PC-9 (cell line): Measurements from ENCODE around the gene FOXC1. TPM values are rescaled to one million over a fixed set of nuclear protein-coding genes. Genes with fewer than 3 reads are reported as not detected.

Source experiments
- BruUV-seq: library from RNA; stranded (reverse); fragments of 400-500 nt; replicated peaks from 2 replicates; lab custom pipeline; 2021; lab: Mats Ljungman, UMichigan
- CTCF ChIA-PET: fragments of 300-600 bp; sonication (Branson Sonifier 250); formaldehyde crosslinking; loops from one replicate; lab custom pipeline; 2022; ENCODE audit warnings: antibody characterized with exemption; lab: Charles Lee
- POLR2A ChIA-PET: fragments of 300-600 bp; sonication (Branson Sonifier 250); formaldehyde crosslinking; loops from one replicate; lab custom pipeline; 2022; ENCODE audit warnings: antibody characterized with exemption; ENCODE audit not compliant: unreplicated experiment; lab: Charles Lee
- DNase-seq, 2 experiments: peaks; one replicate each; pipeline versions ENCODE4 v3.0.0 to v3.0.0-alpha.2; 2015 to 2022; ENCODE audit warnings: mixed read lengths in 1 of 2
- H2AFZ ChIP-seq: fragments of 200-600 bp; sonication (generic); 2 replicates; pipeline ENCODE4 v1.8.1; 2017; ENCODE audit warnings: antibody characterized with exemption
- H3F3A ChIP-seq: fragments of 200-600 bp; sonication (generic); 2 replicates; pipeline ENCODE4 v1.8.1; 2017; ENCODE audit warnings: antibody characterized with exemption, mild to moderate bottlenecking, low read depth; ENCODE audit not compliant: insufficient read depth
- H3K27ac ChIP-seq: fragments of 200-600 bp; sonication (generic); 2 replicates; pipeline ENCODE4 v1.6.1; 2016; ENCODE audit warnings: mixed run types
- H3K27me3 ChIP-seq: fragments of 200-600 bp; sonication (generic); 2 replicates; pipeline ENCODE4 v1.6.1; 2016; ENCODE audit warnings: low read depth, mixed run types; ENCODE audit not compliant: insufficient read depth
- H3K36me3 ChIP-seq: fragments of 200-600 bp; sonication (generic); 2 replicates; pipeline ENCODE4 v1.6.1; 2016; ENCODE audit warnings: low read depth, mixed run types
- H3K4me1 ChIP-seq: fragments of 200-600 bp; sonication (generic); replicated peaks from 2 replicates; pipeline ENCODE4 v1.6.1; 2016; ENCODE audit warnings: mixed run types; ENCODE audit not compliant: insufficient read depth
- H3K4me2 ChIP-seq: fragments of 200-600 bp; sonication (generic); 2 replicates; pipeline ENCODE4 v1.6.1; 2017; ENCODE audit warnings: mixed run types
- H3K4me3 ChIP-seq: fragments of 200-600 bp; sonication (generic); 2 replicates; pipeline ENCODE4 v1.6.1; 2016; ENCODE audit warnings: mixed run types
- H3K79me2 ChIP-seq: fragments of 200-600 bp; sonication (generic); 2 replicates; pipeline ENCODE4 v1.6.1; 2017; ENCODE audit warnings: low read depth, mixed run types
- H3K9me2 ChIP-seq: fragments of 200-600 bp; sonication (generic); 2 replicates; pipeline ENCODE4 v1.8.1; 2017; ENCODE audit warnings: mild to moderate bottlenecking; ENCODE audit not compliant: insufficient read depth
- H3K9me3 ChIP-seq: fragments of 200-600 bp; sonication (generic); 2 replicates; pipeline ENCODE4 v1.8.1; 2016; ENCODE audit warnings: low read depth; ENCODE audit not compliant: insufficient read depth
- H4K20me1 ChIP-seq: fragments of 200-600 bp; sonication (generic); 2 replicates; pipeline ENCODE4 v1.8.1; 2017; ENCODE audit not compliant: insufficient read depth
- EZH2 ChIP-seq: fragments of 200-600 bp; sonication (generic); IDR thresholded peaks from 2 replicates; pipeline ENCODE4 v1.8.0; 2017; ENCODE audit warnings: antibody characterized with exemption, low read depth
- intact Hi-C: fragments of 100-400 bp; cut with micrococcal nuclease; formaldehyde crosslinking; loops from one replicate; pipeline ENCODE4 v1.10.0; 2022; ENCODE audit not compliant: unreplicated experiment
- total RNA-seq: library from RNA; stranded (reverse); gene quantifications from 2 replicates; pipeline ENCODE4 v1.2.3, GENCODE V29; 2021
- TF ChIP-seq, protein P1 (sequence below): fragments of 200-600 bp; sonication (generic); conservative IDR thresholded peaks from 2 replicates; pipeline ENCODE4 v1.6.1; 2017; ENCODE audit warnings: mixed run types, antibody characterized with exemption, mild to moderate bottlenecking, moderate library complexity

The FOXC1 gene
- total RNA-seq, 1 experiment from 2014 or later: 18.6 TPM

GRCh38 chr6:1610497-1611321 lies 994 bp downstream of the FOXC1 start:
- H3K4me2 ChIP-seq: peak overlapping the region; percentile 55; the same call in 1 of the 2 replicates
- POLR2A ChIA-PET: interaction anchor here (0.6 to 0.8 kb wide), 4 partner anchors 13 to 521 kb away, joined by 3 to 10 read pairs (median 5); no protein-coding TSS in a partner anchor
- TF ChIP-seq, protein P1, sequence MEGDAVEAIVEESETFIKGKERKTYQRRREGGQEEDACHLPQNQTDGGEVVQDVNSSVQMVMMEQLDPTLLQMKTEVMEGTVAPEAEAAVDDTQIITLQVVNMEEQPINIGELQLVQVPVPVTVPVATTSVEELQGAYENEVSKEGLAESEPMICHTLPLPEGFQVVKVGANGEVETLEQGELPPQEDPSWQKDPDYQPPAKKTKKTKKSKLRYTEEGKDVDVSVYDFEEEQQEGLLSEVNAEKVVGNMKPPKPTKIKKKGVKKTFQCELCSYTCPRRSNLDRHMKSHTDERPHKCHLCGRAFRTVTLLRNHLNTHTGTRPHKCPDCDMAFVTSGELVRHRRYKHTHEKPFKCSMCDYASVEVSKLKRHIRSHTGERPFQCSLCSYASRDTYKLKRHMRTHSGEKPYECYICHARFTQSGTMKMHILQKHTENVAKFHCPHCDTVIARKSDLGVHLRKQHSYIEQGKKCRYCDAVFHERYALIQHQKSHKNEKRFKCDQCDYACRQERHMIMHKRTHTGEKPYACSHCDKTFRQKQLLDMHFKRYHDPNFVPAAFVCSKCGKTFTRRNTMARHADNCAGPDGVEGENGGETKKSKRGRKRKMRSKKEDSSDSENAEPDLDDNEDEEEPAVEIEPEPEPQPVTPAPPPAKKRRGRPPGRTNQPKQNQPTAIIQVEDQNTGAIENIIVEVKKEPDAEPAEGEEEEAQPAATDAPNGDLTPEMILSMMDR: no peak
- no peak for TF ChIP-seq EZH2
- no peaks in the 10 kb centered on the region for H4K20me1 ChIP-seq
- peak overlapping the region; percentile 52; the same call in 1 of the 2 replicates for H2AFZ ChIP-seq
- H3K9me3 ChIP-seq: no peaks in the 10 kb centered on the region
- H3K79me2 ChIP-seq: peaks cover 41% of the 10 kb centered on the region
- BruUV-seq: no TSS peak
- H3K36me3 ChIP-seq: no peaks in the 10 kb centered on the region
- H3K27me3 ChIP-seq: no peaks in the 10 kb centered on the region
- no peaks in the 10 kb centered on the region for H3K9me2 ChIP-seq
- peak overlapping the region; percentile 89 for H3K4me3 ChIP-seq
- peak overlapping the region; percentile 46 for H3K27ac ChIP-seq
- CTCF ChIA-PET: interaction anchor here (0.7 kb wide), 1 partner anchor 156 kb away, joined by 5 read pairs; no protein-coding TSS in a partner anchor
- no peaks in the 10 kb centered on the region; the same call in 1 of the 2 replicates for H3K4me1 ChIP-seq
- intact Hi-C loops: no loop called here
- DNase-seq: peak in 1 of 2 experiments; percentile 32
- 0 out of 2 replicates have a peak, but pooled peaks cover 2% of the 10 kb centered on the region for H3F3A ChIP-seq

GRCh38 chr6:1611322-1611571 lies 1.5 kb downstream of the FOXC1 start:
- H3K4me3 ChIP-seq: peak overlapping the region; percentile 89; the same call in 1 of the 2 replicates
- DNase-seq: peak in 1 of 2 experiments; percentile 31
- no peak overlapping the region for H3K27ac ChIP-seq
- H3F3A ChIP-seq: 0 out of 2 replicates have a peak, but pooled peaks cover 4% of the 10 kb centered on the region
- H3K4me1 ChIP-seq: no peaks in the 10 kb centered on the region; the same call in 1 of the 2 replicates
- no peak overlapping the region for H2AFZ ChIP-seq
- no peaks in the 10 kb centered on the region for H3K9me3 ChIP-seq
- peaks cover 43% of the 10 kb centered on the region for H3K79me2 ChIP-seq
- CTCF ChIA-PET: interaction anchor here (0.6 to 0.8 kb wide), 3 partner anchors 13 to 156 kb away, joined by 3 to 5 read pairs (median 4); no protein-coding TSS in a partner anchor
- H3K36me3 ChIP-seq: no peaks in the 10 kb centered on the region
- no peaks in the 10 kb centered on the region for H4K20me1 ChIP-seq
- POLR2A ChIA-PET: interaction anchor here (0.6 to 0.8 kb wide), 4 partner anchors 13 to 930 kb away, joined by 3 to 10 read pairs (median 6); no protein-coding TSS in a partner anchor
- no TSS peak for BruUV-seq
- H3K4me2 ChIP-seq: peak overlapping the region; percentile 55; the same call in 1 of the 2 replicates
- no peaks in the 10 kb centered on the region for H3K9me2 ChIP-seq
- TF ChIP-seq, protein P1: no peak
- H3K27me3 ChIP-seq: no peaks in the 10 kb centered on the region
- intact Hi-C loops: no loop called here

DNA sequence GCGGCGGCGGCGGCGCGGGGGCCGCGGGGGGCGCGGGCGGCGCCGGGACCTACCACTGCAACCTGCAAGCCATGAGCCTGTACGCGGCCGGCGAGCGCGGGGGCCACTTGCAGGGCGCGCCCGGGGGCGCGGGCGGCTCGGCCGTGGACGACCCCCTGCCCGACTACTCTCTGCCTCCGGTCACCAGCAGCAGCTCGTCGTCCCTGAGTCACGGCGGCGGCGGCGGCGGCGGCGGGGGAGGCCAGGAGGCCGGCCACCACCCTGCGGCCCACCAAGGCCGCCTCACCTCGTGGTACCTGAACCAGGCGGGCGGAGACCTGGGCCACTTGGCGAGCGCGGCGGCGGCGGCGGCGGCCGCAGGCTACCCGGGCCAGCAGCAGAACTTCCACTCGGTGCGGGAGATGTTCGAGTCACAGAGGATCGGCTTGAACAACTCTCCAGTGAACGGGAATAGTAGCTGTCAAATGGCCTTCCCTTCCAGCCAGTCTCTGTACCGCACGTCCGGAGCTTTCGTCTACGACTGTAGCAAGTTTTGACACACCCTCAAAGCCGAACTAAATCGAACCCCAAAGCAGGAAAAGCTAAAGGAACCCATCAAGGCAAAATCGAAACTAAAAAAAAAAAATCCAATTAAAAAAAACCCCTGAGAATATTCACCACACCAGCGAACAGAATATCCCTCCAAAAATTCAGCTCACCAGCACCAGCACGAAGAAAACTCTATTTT lies 2.0 kb downstream of the FOXC1 start:
- H3K4me2 ChIP-seq: peak overlapping the region; percentile 89
- no peaks in the 10 kb centered on the region for H3K36me3 ChIP-seq
- H3K79me2 ChIP-seq: peaks cover 43% of the 10 kb centered on the region
- H3K9me3 ChIP-seq: no peaks in the 10 kb centered on the region
- no peaks in the 10 kb centered on the region for H3K9me2 ChIP-seq
- TSS peak; percentile 50 for BruUV-seq
- POLR2A ChIA-PET: interaction anchor here (0.6 to 0.8 kb wide), 5 partner anchors 14 to 929 kb away, joined by 3 to 10 read pairs (median 5); no protein-coding TSS in a partner anchor
- H3K4me3 ChIP-seq: peak overlapping the region; percentile 89
- CTCF ChIA-PET: interaction anchor here (0.6 to 0.8 kb wide), 6 partner anchors 14 to 373 kb away, joined by 3 to 5 read pairs (median 4); no protein-coding TSS in a partner anchor
- peak in 1 of 2 experiments; percentile 25 for DNase-seq
- intact Hi-C loops: loop anchor here (2.0 kb wide), 1 partner anchor 25 kb away; no protein-coding TSS in a partner anchor
- H3F3A ChIP-seq: 0 out of 2 replicates have a peak, but pooled peaks cover 4% of the 10 kb centered on the region
- no peaks in the 10 kb centered on the region for H3K27me3 ChIP-seq
- H3K4me1 ChIP-seq: no peaks in the 10 kb centered on the region; the same call in 1 of the 2 replicates
- TF ChIP-seq, protein P1: no peak
- no peak for TF ChIP-seq EZH2
- H2AFZ ChIP-seq: no peak overlapping the region
- H4K20me1 ChIP-seq: no peaks in the 10 kb centered on the region
- H3K27ac ChIP-seq: peak overlapping the region; percentile 41
